T1000 (cell line): ENCODE data around the gene SOST.

Source experiments
- DNase-seq: peaks from one replicate; lab custom pipeline; 2025; ENCODE audit warnings: mixed read lengths; lab: John Stamatoyannopoulos, UW

The SOST gene

GRCh38 chr17:43707184-43707583 is 51.4 kb downstream of the SOST start:
- no peak for DNase-seq

DNA sequence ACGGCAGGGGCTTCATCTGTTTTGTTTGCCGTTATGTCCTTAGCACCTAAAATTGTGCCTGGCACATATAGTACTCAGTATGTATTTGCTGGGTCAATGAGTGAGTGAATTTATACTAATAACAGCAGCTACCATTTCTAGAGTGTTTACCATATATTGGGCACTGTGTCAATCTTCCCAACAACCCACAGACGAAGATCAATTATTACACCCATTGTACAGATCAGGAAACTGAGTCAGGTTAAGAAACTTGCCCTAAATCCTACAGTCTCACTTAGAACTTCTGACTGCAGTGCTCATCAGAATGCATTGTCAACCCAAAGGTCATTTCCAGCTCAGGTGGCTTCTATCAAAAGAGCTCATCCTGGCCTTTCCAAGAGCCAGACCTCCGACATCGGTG is 52.4 kb downstream of the SOST start:
- no peak for DNase-seq
